HepG2 (cell line): ENCODE measurements around the gene SHF. TPM values are rescaled to one million over a fixed set of nuclear protein-coding genes. Genes with fewer than 3 reads are reported as not detected.

ENCODE experiments used
- ARHGAP35 ChIP-seq: sonication (generic); formaldehyde crosslinking; IDR thresholded peaks from 2 replicates; pipeline ENCODE4 v1.9.0; 2022; ENCODE audit warnings: mild to moderate bottlenecking, inconsistent platforms, moderate library complexity, missing genetic modification reagents, borderline replicate concordance
- ELF4 ChIP-seq: sonication (generic); formaldehyde crosslinking; IDR thresholded peaks from 2 replicates; pipeline ENCODE4 v1.5.0; 2020; ENCODE audit warnings: missing genetic modification reagents, mild to moderate bottlenecking, moderate library complexity, borderline replicate concordance
- HNF4G ChIP-seq, 2 experiments: sonication (generic) in 1 of 2; formaldehyde crosslinking in 1 of 2; IDR thresholded peaks; 2 replicates each; pipeline versions ENCODE4 v1.4.0 to v1.6.1; 2011 to 2020; ENCODE audit warnings: borderline replicate concordance in 2 of 2, low read depth in 2 of 2, mild to moderate bottlenecking in 2 of 2, low read length in 1 of 2, missing genetic modification reagents in 1 of 2, moderate library complexity in 1 of 2
- IKZF1 ChIP-seq: fragments of 450-650 bp; IDR thresholded peaks from 2 replicates; pipeline ENCODE4 v1.7.1; 2016
- KAT2B ChIP-seq: fragments of 150-350 bp; IDR thresholded peaks from 2 replicates; pipeline ENCODE4 v1.6.1; 2014; ENCODE audit warnings: low read depth, low read length, borderline replicate concordance
- KLF6 ChIP-seq: IDR thresholded peaks from 2 replicates; pipeline ENCODE4 v1.8.0; 2016; ENCODE audit warnings: missing biosample characterization, missing genetic modification reagents
- MED13 ChIP-seq: sonication (generic); formaldehyde crosslinking; IDR thresholded peaks from 2 replicates; pipeline ENCODE4 v1.5.0; 2020; ENCODE audit warnings: missing genetic modification reagents
- MTA1 ChIP-seq: sonication (generic); formaldehyde crosslinking; IDR thresholded peaks from 2 replicates; pipeline ENCODE4 v1.4.0; 2020; ENCODE audit warnings: missing genetic modification reagents, mild to moderate bottlenecking, borderline replicate concordance
- PLRG1 ChIP-seq: fragments of 450-650 bp; conservative IDR thresholded peaks from 2 replicates; pipeline ENCODE4 v1.6.1; 2016
- SAFB2 ChIP-seq: sonication (generic); formaldehyde crosslinking; IDR thresholded peaks from 2 replicates; pipeline ENCODE4 v1.5.1; 2020; ENCODE audit warnings: missing genetic modification reagents, low read depth, mild to moderate bottlenecking, borderline replicate concordance
- SP4 ChIP-seq: sonication (generic); formaldehyde crosslinking; IDR thresholded peaks from 2 replicates; pipeline ENCODE4 v1.8.1; 2023; ENCODE audit warnings: mild to moderate bottlenecking, missing genetic modification reagents
- TOE1 ChIP-seq: sonication (generic); formaldehyde crosslinking; IDR thresholded peaks from 2 replicates; pipeline ENCODE4 v1.4.0; 2020; ENCODE audit warnings: mild to moderate bottlenecking, missing genetic modification reagents
- ZMAT3 ChIP-seq: sonication (generic); formaldehyde crosslinking; conservative IDR thresholded peaks from 2 replicates; pipeline ENCODE4 v1.7.0; 2021; ENCODE audit warnings: missing genetic modification reagents
- ZMYM3 ChIP-seq: sonication (generic); formaldehyde crosslinking; IDR thresholded peaks from 2 replicates; pipeline ENCODE4 v1.5.1; 2020; ENCODE audit warnings: mild to moderate bottlenecking, missing genetic modification reagents
- ZNF382 ChIP-seq: sonication (generic); formaldehyde crosslinking; IDR thresholded peaks from 2 replicates; pipeline ENCODE4 v1.5.0; 2020; ENCODE audit warnings: missing genetic modification reagents, mild to moderate bottlenecking, borderline replicate concordance
- ZNF549 ChIP-seq: sonication (generic); formaldehyde crosslinking; IDR thresholded peaks from 2 replicates; pipeline ENCODE4 v1.5.0; 2020; ENCODE audit warnings: missing genetic modification reagents
- ZNF572 ChIP-seq: sonication (generic); formaldehyde crosslinking; IDR thresholded peaks from 2 replicates; pipeline ENCODE4 v1.5.1; 2020; ENCODE audit warnings: mild to moderate bottlenecking, missing genetic modification reagents
- ZNF660 ChIP-seq: sonication (generic); formaldehyde crosslinking; IDR thresholded peaks from 2 replicates; pipeline ENCODE4 v1.5.1; 2020; ENCODE audit warnings: mild to moderate bottlenecking, low read depth, missing genetic modification reagents, borderline replicate concordance
- ZNF775 ChIP-seq: sonication (generic); formaldehyde crosslinking; IDR thresholded peaks from 2 replicates; pipeline ENCODE4 v1.4.0; 2020; ENCODE audit warnings: missing genetic modification reagents, mild to moderate bottlenecking, moderate library complexity, borderline replicate concordance
- polyA plus RNA-seq, 8 experiments: library from polyadenylated mRNA; depleted of rRNA in 3 of 8; stranded (reverse) in 7 of 8; unstranded in 1 of 8; fragments of >200 nt; fragmentation: Illumina TruSeq in 4 of 8; extraction: Trizol in 4 of 8; gene quantifications; 2 replicates each; pipeline versions ENCODE4 v1.2.1 to v1.2.3, GENCODE V29; 2011 to 2016; ENCODE audit warnings: low read depth in 4 of 8, missing spikeins in 1 of 8, mixed read lengths in 1 of 8; ENCODE audit not compliant: insufficient read depth in 1 of 8
- total RNA-seq, 5 experiments: library from RNA; depleted of rRNA; stranded (reverse); fragments of >200 nt; fragmentation: Illumina TruSeq; extraction: Trizol; gene quantifications; 2 replicates each; pipeline ENCODE4 v1.2.3, GENCODE V29; 2016; ENCODE audit warnings: low read depth in 1 of 5
- TF ChIP-seq, protein P1 (sequence below): IDR thresholded peaks from 2 replicates; pipeline ENCODE4 v1.6.1; 2012; ENCODE audit warnings: inconsistent platforms
- TF ChIP-seq, protein P2 (sequence below): IDR thresholded peaks from 2 replicates; pipeline ENCODE4 v1.6.1; 2012; ENCODE audit warnings: low read depth, low read length, improper control_type of control experiment
- TF ChIP-seq, protein P3 (sequence below), 2 experiments: sonication (generic) in 1 of 2; formaldehyde crosslinking in 1 of 2; IDR thresholded peaks; 2 replicates each; pipeline versions ENCODE4 v1.5.1 to v1.6.1; 2011 to 2020; ENCODE audit warnings: borderline replicate concordance in 1 of 2, low read depth in 1 of 2, low read length in 1 of 2, mild to moderate bottlenecking in 1 of 2, missing genetic modification reagents in 1 of 2, moderate library complexity in 1 of 2
- TF ChIP-seq, protein P4 (sequence below): sonication (generic); formaldehyde crosslinking; IDR thresholded peaks from 2 replicates; pipeline ENCODE4 v1.5.0; 2020; ENCODE audit warnings: missing genetic modification reagents

SHF gene
- total and polyA plus RNA-seq, 2 of the 13 experiments (the other 11 are each of a cell fraction or from before 2014, with no cell fraction given), result 20.9 to 25.5 TPM

DNA sequence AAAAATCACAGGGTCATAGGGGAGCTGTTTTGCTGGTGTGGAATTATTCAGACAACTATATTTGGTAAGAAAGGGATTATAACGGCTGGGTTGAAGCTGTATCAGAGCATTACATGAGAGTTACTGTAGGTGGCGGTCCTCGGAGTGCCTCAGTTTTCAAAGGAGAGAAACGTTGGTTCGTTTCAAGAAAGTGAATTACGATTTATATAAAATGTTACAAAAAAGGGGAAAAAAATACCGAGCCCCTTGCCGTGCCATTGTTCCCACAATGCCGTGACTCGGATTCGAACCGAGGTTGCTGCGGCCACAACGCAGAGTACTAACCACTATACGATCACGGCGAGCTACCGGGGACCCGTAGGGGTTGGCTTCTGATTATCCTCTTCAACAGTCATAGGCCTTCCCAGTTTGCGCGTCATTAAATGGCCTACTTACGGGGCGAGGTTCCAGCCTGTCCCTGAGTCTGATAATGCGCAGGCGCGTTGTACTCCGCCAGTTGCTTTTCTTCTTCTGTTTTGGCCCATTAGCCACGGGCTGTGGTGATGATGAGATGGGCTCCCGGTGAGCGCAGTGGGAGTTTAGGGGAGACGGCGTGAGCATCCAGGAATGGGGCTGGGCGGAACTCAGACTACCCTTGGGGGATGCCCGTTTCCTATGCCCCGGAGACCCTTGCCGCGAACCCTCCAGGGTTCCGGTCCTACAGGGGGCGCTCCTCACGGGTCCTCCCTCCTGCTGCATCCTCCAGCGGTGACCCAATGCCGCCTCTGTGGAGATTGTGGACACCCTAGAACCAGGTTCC is 10.8 kb upstream of the SHF start (continued):
- TF ChIP-seq SP4 (0 out of 2 replicates have a peak, but pooled peaks have one; percentile 40), ZNF660 (CRISPR knock-in tag) (no peak), ELF4 (peak; percentile 46; the same call in 1 of the 2 replicates), HNF4G (IDR thresholded peaks at IDR 0.05; ENCODE audit: borderline replicate concordance, low read depth, low read length) (peak; percentile 29; the same call in 1 of the 2 replicates), HNF4G (CRISPR knock-in tag; IDR thresholded peaks at IDR 0.05; ENCODE audit: borderline replicate concordance, low read depth) (peak; percentile 52; the same call in 1 of the 2 replicates), TOE1 (no peak), MTA1 (CRISPR knock-in tag) (peak; percentile 57; the same call in 1 of the 2 replicates), ZNF382 (CRISPR knock-in tag) (no peak), SAFB2 (CRISPR knock-in tag) (0 out of 2 replicates have a peak, but pooled peaks have one; percentile 54), MED13 (CRISPR knock-in tag) (0 out of 2 replicates have a peak, but pooled peaks have one; percentile 41), ARHGAP35 (CRISPR knock-in tag) (no peak), KLF6 (no peak), ZMAT3 (CRISPR knock-in tag) (0 out of 2 replicates have a peak, but pooled peaks have one; percentile 32), ZNF572 (CRISPR knock-in tag) (no peak), ZNF549 (0 out of 2 replicates have a peak, but pooled peaks have one; percentile 33), ZNF775 (CRISPR knock-in tag) (no peak), PLRG1 (no peak), IKZF1 (no peak), KAT2B (no peak), ZMYM3 (CRISPR knock-in tag) (no peak; the same call in 1 of the 2 replicates)
- TF ChIP-seq, protein P1, sequence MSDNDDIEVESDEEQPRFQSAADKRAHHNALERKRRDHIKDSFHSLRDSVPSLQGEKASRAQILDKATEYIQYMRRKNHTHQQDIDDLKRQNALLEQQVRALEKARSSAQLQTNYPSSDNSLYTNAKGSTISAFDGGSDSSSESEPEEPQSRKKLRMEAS, result peak; percentile 42
- TF ChIP-seq, protein P2, sequence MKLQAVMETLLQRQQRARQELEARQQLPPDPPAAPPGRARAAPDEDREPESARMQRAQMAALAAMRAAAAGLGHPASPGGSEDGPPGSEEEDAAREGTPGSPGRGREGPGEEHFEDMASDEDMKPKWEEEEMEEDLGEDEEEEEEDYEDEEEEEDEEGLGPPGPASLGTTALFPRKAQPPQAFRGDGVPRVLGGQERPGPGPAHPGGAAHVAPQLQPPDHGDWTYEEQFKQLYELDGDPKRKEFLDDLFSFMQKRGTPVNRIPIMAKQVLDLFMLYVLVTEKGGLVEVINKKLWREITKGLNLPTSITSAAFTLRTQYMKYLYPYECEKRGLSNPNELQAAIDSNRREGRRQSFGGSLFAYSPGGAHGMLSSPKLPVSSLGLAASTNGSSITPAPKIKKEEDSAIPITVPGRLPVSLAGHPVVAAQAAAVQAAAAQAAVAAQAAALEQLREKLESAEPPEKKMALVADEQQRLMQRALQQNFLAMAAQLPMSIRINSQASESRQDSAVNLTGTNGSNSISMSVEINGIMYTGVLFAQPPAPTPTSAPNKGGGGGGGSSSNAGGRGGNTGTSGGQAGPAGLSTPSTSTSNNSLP, result peak; percentile 84
- TF ChIP-seq, protein P3, sequence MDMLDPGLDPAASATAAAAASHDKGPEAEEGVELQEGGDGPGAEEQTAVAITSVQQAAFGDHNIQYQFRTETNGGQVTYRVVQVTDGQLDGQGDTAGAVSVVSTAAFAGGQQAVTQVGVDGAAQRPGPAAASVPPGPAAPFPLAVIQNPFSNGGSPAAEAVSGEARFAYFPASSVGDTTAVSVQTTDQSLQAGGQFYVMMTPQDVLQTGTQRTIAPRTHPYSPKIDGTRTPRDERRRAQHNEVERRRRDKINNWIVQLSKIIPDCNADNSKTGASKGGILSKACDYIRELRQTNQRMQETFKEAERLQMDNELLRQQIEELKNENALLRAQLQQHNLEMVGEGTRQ (IDR thresholded peaks at IDR 0.05; ENCODE audit: low read depth, low read length), result no peak
- TF ChIP-seq, protein P3 (CRISPR knock-in tag; IDR thresholded peaks at IDR 0.05; ENCODE audit: borderline replicate concordance), result no peak
- TF ChIP-seq, protein P4, sequence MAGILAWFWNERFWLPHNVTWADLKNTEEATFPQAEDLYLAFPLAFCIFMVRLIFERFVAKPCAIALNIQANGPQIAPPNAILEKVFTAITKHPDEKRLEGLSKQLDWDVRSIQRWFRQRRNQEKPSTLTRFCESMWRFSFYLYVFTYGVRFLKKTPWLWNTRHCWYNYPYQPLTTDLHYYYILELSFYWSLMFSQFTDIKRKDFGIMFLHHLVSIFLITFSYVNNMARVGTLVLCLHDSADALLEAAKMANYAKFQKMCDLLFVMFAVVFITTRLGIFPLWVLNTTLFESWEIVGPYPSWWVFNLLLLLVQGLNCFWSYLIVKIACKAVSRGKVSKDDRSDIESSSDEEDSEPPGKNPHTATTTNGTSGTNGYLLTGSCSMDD (CRISPR knock-in tag), result no peak
